Neural cell (in vitro differentiated cells): ENCODE results near the gene DPP10. TPM values are rescaled to one million over a fixed set of nuclear protein-coding genes. Genes with fewer than 3 reads are reported as not detected.

Experiments
- H2AFZ ChIP-seq: fragments of 200-600, 300-800 bp; sonication (generic), shearing (Covaris generic); 2 replicates; pipeline ENCODE4 v1.6.0; 2014; ENCODE audit warnings: low read depth, mild to moderate bottlenecking, antibody characterized with exemption, low read length, moderate library complexity
- H3F3A ChIP-seq: fragments of 200-600 bp; shearing (Covaris generic); 2 replicates; pipeline ENCODE4 v1.6.1; 2016; ENCODE audit warnings: mild to moderate bottlenecking, moderate library complexity, mixed read lengths, antibody characterized with exemption, low read length; ENCODE audit not compliant: insufficient read depth, poor library complexity, severe bottlenecking
- H3K27ac ChIP-seq: fragments of 200-600, 300-800 bp; sonication (generic), shearing (Covaris generic); 2 replicates; pipeline ENCODE4 v1.5.1; 2014; ENCODE audit warnings: mild to moderate bottlenecking, low read length, moderate library complexity
- H3K27me3 ChIP-seq: fragments of 300-800, 200-600 bp; sonication (generic), shearing (Covaris generic); 2 replicates; pipeline ENCODE4 v1.6.0; 2014; ENCODE audit warnings: mild to moderate bottlenecking, low read depth, low read length, moderate library complexity; ENCODE audit not compliant: insufficient read depth
- H3K36me3 ChIP-seq: fragments of 300-800, 200-600 bp; sonication (generic), shearing (Covaris generic); 2 replicates; pipeline ENCODE4 v1.5.1; 2014; ENCODE audit warnings: mild to moderate bottlenecking, antibody characterized with exemption, low read length, moderate library complexity; ENCODE audit not compliant: insufficient read depth
- H3K4me2 ChIP-seq: fragments of 300-800, 200-600 bp; sonication (generic), shearing (Covaris generic); 2 replicates; pipeline ENCODE4 v1.6.0; 2014; ENCODE audit warnings: mild to moderate bottlenecking, low read length
- H3K4me3 ChIP-seq: fragments of 300-800, 200-600 bp; sonication (generic), shearing (Covaris generic); 2 replicates; pipeline ENCODE4 v1.5.1; 2014; ENCODE audit warnings: mild to moderate bottlenecking, low read length, moderate library complexity
- H3K79me2 ChIP-seq: fragments of 200-600 bp; shearing (Covaris generic); replicated peaks from 2 replicates; pipeline ENCODE4 v1.6.0; 2014; ENCODE audit warnings: mild to moderate bottlenecking, low read length, moderate library complexity; ENCODE audit not compliant: insufficient read depth
- H3K9ac ChIP-seq: fragments of 300-800, 200-600 bp; sonication (generic), shearing (Covaris generic); 2 replicates; pipeline ENCODE4 v1.6.1; 2016; ENCODE audit warnings: mild to moderate bottlenecking, low read length, mixed read lengths
- H3K9me2 ChIP-seq: fragments of 200-600 bp; shearing (Covaris generic); 2 replicates; pipeline ENCODE4 v1.6.1; 2016; ENCODE audit warnings: mild to moderate bottlenecking, low read length, mixed read lengths; ENCODE audit not compliant: insufficient read depth
- H3K9me3 ChIP-seq: fragments of 200-600, 300-800 bp; sonication (generic), shearing (Covaris generic); 2 replicates; pipeline ENCODE4 v1.6.1; 2016; ENCODE audit warnings: mild to moderate bottlenecking, mixed run types, low read length, moderate library complexity, mixed read lengths
- H4K20me1 ChIP-seq: fragments of 200-600 bp; shearing (Covaris generic); 2 replicates; pipeline ENCODE4 v1.6.1; 2016; ENCODE audit warnings: mild to moderate bottlenecking, mixed run types; ENCODE audit not compliant: insufficient read depth
- CTCF ChIP-seq: fragments of 450-650 bp; IDR thresholded peaks from 2 replicates; pipeline ENCODE4 v1.5.1; 2014; ENCODE audit warnings: antibody characterized with exemption, mild to moderate bottlenecking, moderate library complexity; ENCODE audit not compliant: poor library complexity, severe bottlenecking
- EP300 ChIP-seq: fragments of 450-650 bp; conservative IDR thresholded peaks from 2 replicates; pipeline ENCODE4 v1.6.1; 2014; ENCODE audit warnings: antibody characterized with exemption, mild to moderate bottlenecking, moderate library complexity; ENCODE audit not compliant: poor library complexity, severe bottlenecking
- EZH2 ChIP-seq: fragments of 200-600, 300-800 bp; shearing (Covaris generic), sonication (generic); IDR thresholded peaks from 2 replicates; pipeline ENCODE4 v1.6.1; 2014; ENCODE audit warnings: antibody characterized with exemption, low read length, borderline replicate concordance, mild to moderate bottlenecking; ENCODE audit not compliant: insufficient read depth, poor library complexity, severe bottlenecking
- MXI1 ChIP-seq: fragments of 450-650 bp; conservative IDR thresholded peaks from 2 replicates; pipeline ENCODE4 v1.6.1; 2014; ENCODE audit warnings: antibody characterized with exemption, mild to moderate bottlenecking; ENCODE audit not compliant: poor library complexity, severe bottlenecking
- POLR2AphosphoS5 ChIP-seq: IDR thresholded peaks from 2 replicates; pipeline ENCODE4 v1.6.1; 2012
- RAD21 ChIP-seq: fragments of 450-650 bp; conservative IDR thresholded peaks from 2 replicates; pipeline ENCODE4 v1.6.1; 2014; ENCODE audit warnings: antibody characterized with exemption, mild to moderate bottlenecking, moderate library complexity
- REST ChIP-seq: IDR thresholded peaks from 2 replicates; pipeline ENCODE4 v1.6.1; 2012; ENCODE audit warnings: borderline replicate concordance
- SMC3 ChIP-seq: fragments of 450-650 bp; conservative IDR thresholded peaks from 2 replicates; pipeline ENCODE4 v1.6.1; 2014; ENCODE audit warnings: antibody characterized with exemption, mild to moderate bottlenecking, moderate library complexity; ENCODE audit not compliant: poor library complexity
- TAF1 ChIP-seq: IDR thresholded peaks from 2 replicates; pipeline ENCODE4 v1.6.1; 2012; ENCODE audit warnings: low read depth
- polyA plus RNA-seq: library from polyadenylated mRNA; depleted of rRNA; stranded (reverse); fragments of >200 nt; gene quantifications from 2 replicates; pipeline ENCODE4 v1.2.3, GENCODE V29; 2014

DPP10 gene
- polyA plus RNA-seq, 1 donor from 2014 or later = 13.9 TPM

GRCh38 chr2:115124817-115125216 lies 682.4 kb downstream of the DPP10 start:
- no peaks in the 10 kb centered on the region for H3K79me2 ChIP-seq
- H3K4me2 ChIP-seq = no peak overlapping the region
- H3K4me3 ChIP-seq = no peak overlapping the region
- no peaks in the 10 kb centered on the region for H3F3A ChIP-seq
- TF ChIP-seq RAD21 = no peak
- no peaks in the 10 kb centered on the region for H3K27me3 ChIP-seq
- no peak overlapping the region for H2AFZ ChIP-seq
- no peak overlapping the region for H3K9ac ChIP-seq
- H3K36me3 ChIP-seq = no peaks in the 10 kb centered on the region
- H4K20me1 ChIP-seq = no peaks in the 10 kb centered on the region
- no peaks in the 10 kb centered on the region for H3K9me2 ChIP-seq
- no peaks in the 10 kb centered on the region for H3K9me3 ChIP-seq
- no peak overlapping the region for H3K27ac ChIP-seq

- no peak overlapping the region for H3K27ac ChIP-seq
- no peak for TF ChIP-seq POLR2AphosphoS5
- TF ChIP-seq CTCF = no peak
- TF ChIP-seq EP300 = no peak
- TF ChIP-seq MXI1 = no peak
- TF ChIP-seq REST = no peak
- H4K20me1 ChIP-seq = no peaks in the 10 kb centered on the region
- H3K36me3 ChIP-seq = no peaks in the 10 kb centered on the region
- H3K4me2 ChIP-seq = no peak overlapping the region
- no peaks in the 10 kb centered on the region for H3F3A ChIP-seq
- H3K9me2 ChIP-seq = no peaks in the 10 kb centered on the region
- H3K4me3 ChIP-seq = no peak overlapping the region
- H3K9me3 ChIP-seq = no peaks in the 10 kb centered on the region
- no peak overlapping the region for H2AFZ ChIP-seq
- no peak overlapping the region for H3K9ac ChIP-seq
- no peaks in the 10 kb centered on the region for H3K79me2 ChIP-seq
- H3K27me3 ChIP-seq = no peaks in the 10 kb centered on the region
Measured at GRCh38 chr2:115129536-115129935, 687.1 kb downstream of the DPP10 start.

- Histone ChIP-seq H3K9me2 (no peaks in the 10 kb centered on the region), H3K27me3 (peaks cover 17% of the 10 kb centered on the region), H3K9me3 (no peaks in the 10 kb centered on the region), H2AFZ (no peak overlapping the region), H3K79me2 (no peaks in the 10 kb centered on the region), H3K9ac (no peak overlapping the region), H3K4me3 (peak overlapping the region; percentile 71), H3K27ac (no peak overlapping the region), H3K36me3 (no peaks in the 10 kb centered on the region), H3K4me2 (no peak overlapping the region), H3F3A (no peaks in the 10 kb centered on the region), H4K20me1 (no peaks in the 10 kb centered on the region)
- no peak for TF ChIP-seq CTCF
- no peak for TF ChIP-seq REST
- TF ChIP-seq POLR2AphosphoS5 = no peak
- TF ChIP-seq EZH2 = no peak
- no peak for TF ChIP-seq RAD21
- TF ChIP-seq MXI1 = no peak
- TF ChIP-seq EP300 = no peak
- no peak for TF ChIP-seq SMC3
- TF ChIP-seq TAF1 = no peak
Measured at GRCh38 chr2:115160531-115161080, 718.2 kb downstream of the DPP10 start.
